SK-MEL-5 (cell line): Measurements from ENCODE around the gene SVOP. TPM values are rescaled to one million over a fixed set of nuclear protein-coding genes. Genes with fewer than 3 reads are reported as not detected.

ENCODE experiments used
- DNase-seq: peaks from one replicate; pipeline ENCODE4 v3.0.0-alpha.2; 2016; ENCODE audit warnings: low read depth, low spot score
- in situ Hi-C: cut with HindIII; loops from 2 replicates; pipeline ENCODE4 v1.10.0; 2016; ENCODE audit warnings: low sequenced_read_pairs, high pct_unique_total_duplicates, low pct_unique_long_range_greater_than_20kb
- total RNA-seq: library from RNA; depleted of rRNA; stranded (reverse); fragments of >200 nt; shearing (Covaris generic); gene quantifications from 2 replicates; pipeline ENCODE4 v1.2.3, GENCODE V29; 2014

SVOP gene
- total RNA-seq, 1 experiment from 2014 or later = not detected

- in situ Hi-C loops = no loop called here
- DNase-seq = no peak
Observed at GRCh38 chr12:108915632-108916133, 105.2 kb downstream of the SVOP start.

- DNase-seq = no peak
- in situ Hi-C loops = no loop called here
Observed at GRCh38 chr12:108914121-108914531, 106.7 kb downstream of the SVOP start.

GRCh38 chr12:108912361-108912760, 108.5 kb downstream of the SVOP start:
- DNase-seq = no peak
- in situ Hi-C loops = no loop called here

GRCh38 chr12:108911915-108912314, 109.0 kb downstream of the SVOP start:
- in situ Hi-C loops = no loop called here
- DNase-seq = no peak

GRCh38 chr12:108910336-108910735, 110.5 kb downstream of the SVOP start:
- in situ Hi-C loops = no loop called here
- DNase-seq = no peak

GRCh38 chr12:108907839-108908351, 113.0 kb downstream of the SVOP start:
- in situ Hi-C loops = no loop called here
- no peak for DNase-seq

GRCh38 chr12:108906971-108907370, 113.9 kb downstream of the SVOP start:
- in situ Hi-C loops = no loop called here
- DNase-seq = no peak

- in situ Hi-C loops = no loop called here
- no peak for DNase-seq
Observed at GRCh38 chr12:108905725-108906124, 115.1 kb downstream of the SVOP start.

GRCh38 chr12:108899145-108899544, 121.7 kb downstream of the SVOP start:
- in situ Hi-C loops = no loop called here
- no peak for DNase-seq

- in situ Hi-C loops = no loop called here
- no peak for DNase-seq
Observed at GRCh38 chr12:108896817-108897216, 124.1 kb downstream of the SVOP start.

- in situ Hi-C loops = no loop called here
- no peak for DNase-seq
Observed at GRCh38 chr12:108896336-108896735, 124.5 kb downstream of the SVOP start.

GRCh38 chr12:108895220-108895802, 125.6 kb downstream of the SVOP start:
- in situ Hi-C loops = no loop called here
- DNase-seq = no peak

- in situ Hi-C loops = no loop called here
Observed at GRCh38 chr12:108890208-108890607, 130.7 kb downstream of the SVOP start.

GRCh38 chr12:108888031-108888430, 132.8 kb downstream of the SVOP start:
- in situ Hi-C loops = no loop called here
- no peak for DNase-seq

More at GRCh38 chr12:108890208-108890607, 130.7 kb downstream of the SVOP start:
- no peak for DNase-seq

GRCh38 chr12:108886873-108887629, 133.8 kb downstream of the SVOP start:
- in situ Hi-C loops = no loop called here
- no peak for DNase-seq

- in situ Hi-C loops = no loop called here
- DNase-seq = peak; percentile 80
Observed at GRCh38 chr12:108884116-108885012, 136.5 kb downstream of the SVOP start.

GRCh38 chr12:108881953-108882352, 138.9 kb downstream of the SVOP start:
- DNase-seq = no peak
- in situ Hi-C loops = no loop called here
